HepG2 (cell line): ENCODE data around the gene URAD. TPM values are rescaled to one million over a fixed set of nuclear protein-coding genes. Genes with fewer than 3 reads are reported as not detected.

ENCODE experiments used
- ATAC-seq: fragments of 200-7000 bp; cut with Tn5 transposase; 3 replicates; pipeline ENCODE4 v1.9.1; 2020; ENCODE audit warnings: mild to moderate bottlenecking, moderate library complexity
- BruUV-seq: library from RNA; stranded (reverse); fragments of 400-500 nt; replicated peaks from 2 replicates; lab custom pipeline; 2021; lab: Mats Ljungman, UMichigan
- CTCF ChIA-PET: fragments of 300-600 bp; formaldehyde crosslinking; extraction: SDS; loops from one replicate; lab custom pipeline; 2021; ENCODE audit warnings: low total read pairs, inconsistent platforms, low intra/inter-chr PET ratio; lab: Yijun Ruan, JAX
- POLR2A ChIA-PET: fragments of 350-600 bp; sonication (Branson Sonifier 250); formaldehyde crosslinking; loops from one replicate; lab custom pipeline; 2020; ENCODE audit warnings: antibody characterized with exemption, inconsistent platforms; lab: Yijun Ruan, JAX
- DNase-seq: peaks from one replicate; pipeline ENCODE4 v3.0.0-alpha.2; 2015; ENCODE audit warnings: low spot score
- FAIRE-seq: peaks from 3 replicates; lab custom pipeline; 2011; peaks lifted over from hg19 to GRCh38; lab: Jason Lieb, UNC
- H2AFZ ChIP-seq: one replicate; pipeline ENCODE4 v1.6.1; 2011; ENCODE audit warnings: low read length, inconsistent platforms
- H3K27ac ChIP-seq: fragments of 300-600 bp; 3 replicates; pipeline ENCODE4 v1.8.0; 2011; ENCODE audit warnings: mixed run types, mild to moderate bottlenecking, mixed read lengths, low read length, inconsistent platforms; ENCODE audit not compliant: insufficient read depth; ENCODE audit errors: extremely low read length
- H3K27me3 ChIP-seq, 2 experiments: fragments of 200-600 bp in 1 of 2; 2 replicates in 1 of 2; 3 replicates in 1 of 2; pipeline versions ENCODE4 v1.6.0 to v1.8.0; 2011; ENCODE audit warnings: low read length in 2 of 2, mild to moderate bottlenecking in 2 of 2, moderate library complexity in 2 of 2, inconsistent platforms in 1 of 2; ENCODE audit not compliant: insufficient read depth in 2 of 2, control insufficient read depth in 1 of 2
- H3K36me3 ChIP-seq, 2 experiments: fragments of 200-600 bp in 1 of 2; replicated peaks in 1 of 2; 2 replicates in 1 of 2; 3 replicates in 1 of 2; pipeline versions ENCODE4 v1.5.1 to v1.8.0; 2011; ENCODE audit warnings: low read length in 2 of 2, inconsistent platforms in 1 of 2; ENCODE audit not compliant: insufficient read depth in 2 of 2, control insufficient read depth in 1 of 2
- H3K4me1 ChIP-seq: 2 replicates; pipeline ENCODE4 v1.5.1; 2012; ENCODE audit warnings: low read length, inconsistent platforms; ENCODE audit not compliant: insufficient read depth
- H3K4me2 ChIP-seq: 2 replicates; pipeline ENCODE4 v1.6.0; 2011; ENCODE audit warnings: low read depth, low read length, inconsistent platforms
- H3K4me3 ChIP-seq, 3 experiments: fragments of 200-600 bp in 1 of 3; sonication (generic), shearing (Covaris generic) in 1 of 3; replicated peaks in 1 of 3; 2 replicates each; pipeline ENCODE4 v1.5.1; 2011 to 2016; ENCODE audit warnings: low read length in 3 of 3, inconsistent platforms in 2 of 3, low read depth in 2 of 3, mild to moderate bottlenecking in 2 of 3, control low read depth in 1 of 3, mixed read lengths in 1 of 3; ENCODE audit not compliant: insufficient read depth in 1 of 3
- H3K79me2 ChIP-seq: one replicate; pipeline ENCODE4 v1.6.1; 2011; ENCODE audit warnings: low read length, inconsistent platforms; ENCODE audit not compliant: insufficient read depth
- H3K9ac ChIP-seq: 2 replicates; pipeline ENCODE4 v1.6.0; 2011; ENCODE audit warnings: mild to moderate bottlenecking, low read depth, low read length, inconsistent platforms; ENCODE audit not compliant: insufficient read depth
- H3K9me3 ChIP-seq: 2 replicates; pipeline ENCODE4 v1.5.1; 2012; ENCODE audit warnings: mild to moderate bottlenecking, low read length
- H4K20me1 ChIP-seq: 2 replicates; pipeline ENCODE4 v1.6.0; 2011; ENCODE audit warnings: inconsistent platforms, mild to moderate bottlenecking, low read length, moderate library complexity; ENCODE audit not compliant: insufficient read depth
- ATF5 ChIP-seq: sonication (generic); formaldehyde crosslinking; IDR thresholded peaks from 2 replicates; pipeline ENCODE4 v1.4.0; 2020; ENCODE audit warnings: mild to moderate bottlenecking, low read depth, missing genetic modification reagents
- IKZF5 ChIP-seq: IDR thresholded peaks from 2 replicates; pipeline ENCODE4 v1.6.1; 2018; ENCODE audit warnings: missing genetic modification reagents, mild to moderate bottlenecking, missing compliant biosample characterization
- MIER3 ChIP-seq: IDR thresholded peaks from 2 replicates; pipeline ENCODE4 v1.6.1; 2016; ENCODE audit warnings: missing compliant biosample characterization, borderline replicate concordance
- NR2F6 ChIP-seq, 2 experiments: IDR thresholded peaks; 2 replicates each; pipeline ENCODE4 v1.6.1; 2016; ENCODE audit warnings: antibody characterized with exemption in 1 of 2, mild to moderate bottlenecking in 1 of 2
- PPARG ChIP-seq: conservative IDR thresholded peaks from 2 replicates; pipeline ENCODE4 v1.6.1; 2016; ENCODE audit warnings: missing biosample characterization, missing genetic modification reagents
- SRY ChIP-seq: sonication (generic); formaldehyde crosslinking; IDR thresholded peaks from 2 replicates; pipeline ENCODE4 v1.8.0; 2022; ENCODE audit warnings: mild to moderate bottlenecking, missing genetic modification reagents
- ZNF275 ChIP-seq: sonication (generic); formaldehyde crosslinking; IDR thresholded peaks from 2 replicates; pipeline ENCODE4 v1.8.0; 2022; ENCODE audit warnings: missing genetic modification reagents, mild to moderate bottlenecking, inconsistent platforms, borderline replicate concordance
- ZNF337 ChIP-seq: sonication (generic); formaldehyde crosslinking; IDR thresholded peaks from 2 replicates; pipeline ENCODE4 v1.5.1; 2020; ENCODE audit warnings: missing genetic modification reagents, low read depth, mild to moderate bottlenecking, borderline replicate concordance
- ZNF367 ChIP-seq: sonication (generic); formaldehyde crosslinking; IDR thresholded peaks from 2 replicates; pipeline ENCODE4 v1.4.0; 2020; ENCODE audit warnings: missing genetic modification reagents, borderline replicate concordance
- WGBS: methylation state at CpG from one replicate; pipeline ENCODE4 v1.1.6; 2017; ENCODE audit warnings: low lambda C conversion rate; 5-methylcytosine and 5-hydroxymethylcytosine counted together
- in situ Hi-C: cut with HindIII; loops from 2 replicates; pipeline ENCODE4 v1.10.0; 2017; ENCODE audit warnings: low pct_unique_long_range_greater_than_20kb; ENCODE audit not compliant: extremely low pct_ligation_motif_present
- intact Hi-C: fragments of 100-400 bp; cut with micrococcal nuclease; formaldehyde crosslinking; loops from one replicate; pipeline ENCODE4 v1.10.0; 2022; ENCODE audit not compliant: unreplicated experiment
- polyA plus RNA-seq, 8 experiments: library from polyadenylated mRNA; depleted of rRNA in 3 of 8; stranded (reverse) in 7 of 8; unstranded in 1 of 8; fragments of >200 nt; fragmentation: Illumina TruSeq in 4 of 8; extraction: Trizol in 4 of 8; gene quantifications; 2 replicates each; pipeline versions ENCODE4 v1.2.1 to v1.2.3, GENCODE V29; 2011 to 2016; ENCODE audit warnings: low read depth in 4 of 8, missing spikeins in 1 of 8, mixed read lengths in 1 of 8; ENCODE audit not compliant: insufficient read depth in 1 of 8
- total RNA-seq, 5 experiments: library from RNA; depleted of rRNA; stranded (reverse); fragments of >200 nt; fragmentation: Illumina TruSeq; extraction: Trizol; gene quantifications; 2 replicates each; pipeline ENCODE4 v1.2.3, GENCODE V29; 2016; ENCODE audit warnings: low read depth in 1 of 5

URAD gene
- total and polyA plus RNA-seq, 2 of the 13 experiments (the other 11 are each of a cell fraction or from before 2014, with no cell fraction given) = not detected

- no peak overlapping the region for H3K4me3 ChIP-seq
- H3K79me2 ChIP-seq = no peaks in the 10 kb centered on the region
- no peak for TF ChIP-seq SRY (CRISPR knock-in tag)
- TF ChIP-seq MIER3 = no peak
- TF ChIP-seq ZNF367 = no peak
- no peak for TF ChIP-seq ATF5 (CRISPR knock-in tag)
- TF ChIP-seq ZNF275 (CRISPR knock-in tag) = no peak
- no peak for TF ChIP-seq IKZF5 (CRISPR knock-in tag)
- TF ChIP-seq ZNF337 = no peak
- no peak for TF ChIP-seq PPARG (CRISPR knock-in tag)
- no peak for TF ChIP-seq NR2F6 (IDR thresholded peaks at IDR 0.05)
- no peak for TF ChIP-seq NR2F6 (CRISPR knock-in tag; IDR thresholded peaks at IDR 0.05)
- no peak for ATAC-seq
- intact Hi-C loops = no loop called here
- no peaks in the 10 kb centered on the region for H4K20me1 ChIP-seq
- DNase-seq = no peak
- no peak overlapping the region for H2AFZ ChIP-seq
- WGBS = 44% methylated on average over 8 of the region's 8 CpGs
- BruUV-seq = no TSS peak
- H3K9me3 ChIP-seq = no peaks in the 10 kb centered on the region
- H3K4me1 ChIP-seq = peaks cover 15% of the 10 kb centered on the region
- no peak for FAIRE-seq
- ChIA-PET POLR2A (no interaction called here), CTCF (no interaction called here)
- in situ Hi-C loops = no loop called here
- no peaks in the 10 kb centered on the region for H3K36me3 ChIP-seq
- H3K27ac ChIP-seq = no peak overlapping the region
- H3K27me3 ChIP-seq = no peaks in the 10 kb centered on the region
- H3K4me2 ChIP-seq = no peak overlapping the region
- no peak overlapping the region for H3K9ac ChIP-seq
Observed at GRCh38 chr13:28027607-28028364, 39.3 kb upstream of the URAD start.
